Right lobe of liver (tissue), 6 donors: ENCODE data around the gene IBSP. TPM values are rescaled to one million over a fixed set of nuclear protein-coding genes. Genes with fewer than 3 reads are reported as not detected.

Experiments used
- ATAC-seq, 4 donors: fragments of 200-7000 bp; cut with Tn5 transposase; one replicate each; pipeline ENCODE4 v1.9.1; 2020; ENCODE audit warnings: mild to moderate bottlenecking in 4 of 4, moderate library complexity in 4 of 4
- DNase-seq, 3 donors: peaks; one replicate each; pipeline ENCODE4 v3.0.0-alpha.2; 2020
- H3K27ac ChIP-seq, 3 donors: fragments of 200-600 bp; one replicate each; pipeline ENCODE4 v1.8.0; 2022
- H3K27me3 ChIP-seq, 2 donors: fragments of 200-600 bp; one replicate each; pipeline ENCODE4 v1.8.0; 2022
- H3K36me3 ChIP-seq, 4 donors: fragments of 200-600 bp; sonication (generic) in 1 of 4; one replicate each; pipeline versions ENCODE4 v1.5.1 to v1.8.0; 2017 to 2022; ENCODE audit warnings: control low read depth in 1 of 4
- H3K4me1 ChIP-seq, 4 donors: fragments of 200-600 bp; sonication (generic) in 1 of 4; one replicate each; pipeline versions ENCODE4 v1.5.1 to v1.8.0; 2017 to 2022; ENCODE audit warnings: control low read depth in 1 of 4
- H3K4me3 ChIP-seq, 3 donors: fragments of 200-600 bp; one replicate each; pipeline ENCODE4 v1.8.0; 2022
- H3K9me3 ChIP-seq, 4 donors: fragments of 200-600 bp; sonication (generic) in 1 of 4; one replicate each; pipeline versions ENCODE4 v1.5.1 to v1.8.0; 2017 to 2022; ENCODE audit warnings: control low read depth in 1 of 4
- CTCF ChIP-seq, 4 donors: fragments of 200-600 bp in 3 of 4; fragments of 450-650 bp in 1 of 4; IDR thresholded peaks; one replicate each; pipeline versions ENCODE4 v1.5.1 to v1.8.0; 2016 to 2022; ENCODE audit warnings: antibody characterized with exemption in 4 of 4, mild to moderate bottlenecking in 2 of 4
- POLR2A ChIP-seq: fragments of 450-650 bp; IDR thresholded peaks from one replicate; pipeline ENCODE4 v1.6.1; 2017; ENCODE audit warnings: antibody characterized with exemption, mild to moderate bottlenecking
- WGBS: methylation state at CpG from one replicate; pipeline ENCODE4 v1.1.6; 2018; ENCODE audit warnings: low coverage, low lambda C conversion rate; ENCODE audit not compliant: insufficient coverage; ENCODE audit errors: missing lambda C conversion rate; 5-methylcytosine and 5-hydroxymethylcytosine counted together
- intact Hi-C, 2 donors: fragments of 100-400 bp; cut with DNase I; formaldehyde crosslinking; loops; one replicate each; pipeline versions ENCODE4 v1.11.2 to v1.14.1; 2022
- total RNA-seq, 6 experiments: library from RNA; depleted of rRNA in 2 of 6; stranded (reverse); fragments of >200 nt in 2 of 6; fragmentation: NEBNext Ultra II Directional in 3 of 6; extraction: Animal tissue kit (Norgen Biotek cat#: 25700) in 3 of 6; gene quantifications; one replicate each; pipeline versions ENCODE4 v1.1.0 to v1.2.4, GENCODE V29; 2016 to 2023
- donor health status: DM: no; HTN: yes; CAD: no.
- donor health status: DM: no; HTN: no; CAD: no.
- donor health status: DM: no; HTN: no; CAD: no.
- donor health status: DM: no; HTN: yes; CAD: no.
- donor health status: DM: no; HTN: yes; CAD: no.

Gene IBSP
- total RNA-seq, 6 experiments from 2014 or later, result not detected

GRCh38 chr4:87838205-87838604 lies 38.9 kb downstream of the IBSP start:
- H3K4me3 ChIP-seq, result no peak overlapping the region
- H3K9me3 ChIP-seq, result no peaks in the 10 kb centered on the region
- DNase-seq, result no peak
- no peaks in the 10 kb centered on the region for H3K36me3 ChIP-seq
- no peak overlapping the region for H3K27ac ChIP-seq
- no peak for TF ChIP-seq POLR2A
- peak in 1 of 4 donors; percentile 7 for TF ChIP-seq CTCF (IDR thresholded peaks at IDR 0.05)
- intact Hi-C loops, result loop anchor here in 1 of 2 donors (5.0 kb wide), 1 partner anchor 156 kb away; no protein-coding TSS in a partner anchor
- WGBS, result 74% methylated on average over 6 of the region's 6 CpGs
- ATAC-seq, result no peak
- H3K27me3 ChIP-seq, result no peaks in the 10 kb centered on the region
- H3K4me1 ChIP-seq, result no peaks in the 10 kb centered on the region

- TF ChIP-seq CTCF (IDR thresholded peaks at IDR 0.05) (peak; percentile 60 to 75 (median 66)), POLR2A (no peak)
- no peaks in the 10 kb centered on the region for H3K36me3 ChIP-seq
- ATAC-seq, result peak; percentile 79 to 88 (median 84)
- peak in 1 of 3 donors; percentile 34 for DNase-seq
- WGBS, result 25% methylated on average over 7 of the region's 7 CpGs
- intact Hi-C loops, result loop anchor here in 1 of 2 donors (5.0 kb wide), 1 partner anchor 157 kb away; no protein-coding TSS in a partner anchor
- no peak overlapping the region for H3K4me3 ChIP-seq
- no peaks in the 10 kb centered on the region for H3K4me1 ChIP-seq
- H3K27ac ChIP-seq, result no peak overlapping the region
- H3K27me3 ChIP-seq, result no peaks in the 10 kb centered on the region
- H3K9me3 ChIP-seq, result no peaks in the 10 kb centered on the region
Observed at GRCh38 chr4:87838890-87839591, 39.7 kb downstream of the IBSP start.

- TF ChIP-seq POLR2A (no peak), CTCF (IDR thresholded peaks at IDR 0.05) (no peak)
- no peak overlapping the region for H3K4me3 ChIP-seq
- no peaks in the 10 kb centered on the region for H3K9me3 ChIP-seq
- intact Hi-C loops, result loop anchor here in 1 of 2 donors (5.0 kb wide), 1 partner anchor 157 kb away; no protein-coding TSS in a partner anchor
- no peak for ATAC-seq
- WGBS, result 0% methylated on average over 1 of the region's 1 CpG
- H3K36me3 ChIP-seq, result no peaks in the 10 kb centered on the region
- H3K4me1 ChIP-seq, result no peaks in the 10 kb centered on the region
- no peaks in the 10 kb centered on the region for H3K27me3 ChIP-seq
- H3K27ac ChIP-seq, result no peak overlapping the region
- no peak for DNase-seq
Observed at GRCh38 chr4:87839592-87839946, 40.2 kb downstream of the IBSP start.

- Histone ChIP-seq H3K4me1 (no peaks in the 10 kb centered on the region), H3K36me3 (no peaks in the 10 kb centered on the region), H3K9me3 (no peaks in the 10 kb centered on the region), H3K4me3 (no peak overlapping the region), H3K27me3 (no peaks in the 10 kb centered on the region), H3K27ac (no peak overlapping the region)
- 79% methylated on average over 3 of the region's 3 CpGs for WGBS
- DNase-seq (no peak), ATAC-seq (no peak)
- TF ChIP-seq POLR2A, result no peak
- TF ChIP-seq CTCF (IDR thresholded peaks at IDR 0.05), result no peak
- intact Hi-C loops, result loop anchor here in 1 of 2 donors (10.0 kb wide), 1 partner anchor 155 kb away; no protein-coding TSS in a partner anchor
Observed at GRCh38 chr4:87840149-87840548, 40.8 kb downstream of the IBSP start.
